ENCODE data around the gene TGFBI.

Gene TGFBI

GRCh38 chr5:136108766-136109165 lies 80.0 kb downstream of the TGFBI start:
- no peak overlapping the region for H3K4me3 ChIP-seq (replicated peaks; ENCODE audit: low read depth, low read length)
- no peak for TF ChIP-seq CTCF (IDR thresholded peaks at IDR 0.05; ENCODE audit: insufficient read depth, low read length, poor library complexity, severe bottlenecking)
- no peaks in the 10 kb centered on the region for H3K27me3 ChIP-seq (replicated peaks; ENCODE audit: control insufficient read depth, insufficient read depth, low read length)
- no peaks in the 10 kb centered on the region for H3K36me3 ChIP-seq (ENCODE audit: control insufficient read depth, insufficient read depth, low read length)
- DNase-seq (ENCODE audit: extremely low read depth, insufficient read length), result no peak

GRCh38 chr5:136109453-136110135 lies 80.8 kb downstream of the TGFBI start:
- Histone ChIP-seq H3K4me3 (replicated peaks; ENCODE audit: low read depth, low read length) (no peak overlapping the region), H3K36me3 (ENCODE audit: control insufficient read depth, insufficient read depth, low read length) (no peaks in the 10 kb centered on the region), H3K27me3 (replicated peaks; ENCODE audit: control insufficient read depth, insufficient read depth, low read length) (no peaks in the 10 kb centered on the region)
- no peak for DNase-seq (ENCODE audit: extremely low read depth, insufficient read length)
- TF ChIP-seq CTCF (IDR thresholded peaks at IDR 0.05; ENCODE audit: insufficient read depth, low read length, poor library complexity, severe bottlenecking), result no peak

All from GM06990 (cell line).